Measurements from ENCODE around the gene HSD3B7. TPM values are rescaled to one million over a fixed set of nuclear protein-coding genes. Genes with fewer than 3 reads are reported as not detected.

Gene HSD3B7
- total RNA-seq, 1 experiment from 2014 or later, result 0.95 TPM

DNA sequence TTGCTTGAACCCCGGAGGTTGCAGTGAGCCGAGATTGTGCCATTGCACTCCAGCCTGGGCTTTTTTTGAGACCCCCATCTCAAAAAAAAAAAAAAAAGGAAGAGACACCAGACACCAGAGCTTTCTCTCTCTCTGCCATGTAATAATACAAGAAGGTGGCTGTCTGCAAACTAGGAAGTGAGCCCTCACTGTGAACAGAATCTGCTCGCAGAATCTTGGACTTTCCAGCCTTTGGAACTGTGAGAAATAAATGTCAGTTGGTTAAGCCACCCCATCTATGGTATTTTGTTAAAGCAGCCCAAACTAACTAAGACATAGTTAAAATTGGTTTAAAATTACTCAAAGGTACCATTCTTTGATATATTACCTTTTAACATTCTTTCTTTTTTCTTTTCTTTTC is 35.5 kb downstream of the HSD3B7 start:
- H3K36me3 ChIP-seq (ENCODE audit: insufficient read depth, low read length, poor library complexity, severe bottlenecking), result no peaks in the 10 kb centered on the region
- intact Hi-C loops (cut with micrococcal nuclease; ENCODE audit: unreplicated experiment), result no loop called here
- no peak for DNase-seq (ENCODE audit: low spot score)
- H3K27ac ChIP-seq (ENCODE audit: low read depth, low read length, poor library complexity, severe bottlenecking), result no peak overlapping the region
- POLR2A ChIA-PET (ENCODE audit: low non-redundant PET), result no interaction called here
- no TSS peak for BruUV-seq (replicated peaks)
- H3K4me3 ChIP-seq (ENCODE audit: low read depth, low read length, poor library complexity, severe bottlenecking), result no peak overlapping the region
- H3K9me3 ChIP-seq (ENCODE audit: low read depth, low read length, poor library complexity, severe bottlenecking), result no peaks in the 10 kb centered on the region
- H3K27me3 ChIP-seq (replicated peaks; ENCODE audit: insufficient read depth, low read depth, low read length, poor library complexity), result no peaks in the 10 kb centered on the region
- TF ChIP-seq, protein P1, sequence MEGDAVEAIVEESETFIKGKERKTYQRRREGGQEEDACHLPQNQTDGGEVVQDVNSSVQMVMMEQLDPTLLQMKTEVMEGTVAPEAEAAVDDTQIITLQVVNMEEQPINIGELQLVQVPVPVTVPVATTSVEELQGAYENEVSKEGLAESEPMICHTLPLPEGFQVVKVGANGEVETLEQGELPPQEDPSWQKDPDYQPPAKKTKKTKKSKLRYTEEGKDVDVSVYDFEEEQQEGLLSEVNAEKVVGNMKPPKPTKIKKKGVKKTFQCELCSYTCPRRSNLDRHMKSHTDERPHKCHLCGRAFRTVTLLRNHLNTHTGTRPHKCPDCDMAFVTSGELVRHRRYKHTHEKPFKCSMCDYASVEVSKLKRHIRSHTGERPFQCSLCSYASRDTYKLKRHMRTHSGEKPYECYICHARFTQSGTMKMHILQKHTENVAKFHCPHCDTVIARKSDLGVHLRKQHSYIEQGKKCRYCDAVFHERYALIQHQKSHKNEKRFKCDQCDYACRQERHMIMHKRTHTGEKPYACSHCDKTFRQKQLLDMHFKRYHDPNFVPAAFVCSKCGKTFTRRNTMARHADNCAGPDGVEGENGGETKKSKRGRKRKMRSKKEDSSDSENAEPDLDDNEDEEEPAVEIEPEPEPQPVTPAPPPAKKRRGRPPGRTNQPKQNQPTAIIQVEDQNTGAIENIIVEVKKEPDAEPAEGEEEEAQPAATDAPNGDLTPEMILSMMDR (conservative IDR thresholded peaks at IDR 0.05; ENCODE audit: low read depth, low read length), result no peak
- no peak for TF ChIP-seq EZH2 (IDR thresholded peaks at IDR 0.05; ENCODE audit: borderline replicate concordance, low read depth, low read length, poor library complexity, severe bottlenecking)
- H3K4me1 ChIP-seq (ENCODE audit: insufficient read depth, low read length, poor library complexity, severe bottlenecking), result no peaks in the 10 kb centered on the region
- CTCF ChIA-PET, result no interaction called here

DNA sequence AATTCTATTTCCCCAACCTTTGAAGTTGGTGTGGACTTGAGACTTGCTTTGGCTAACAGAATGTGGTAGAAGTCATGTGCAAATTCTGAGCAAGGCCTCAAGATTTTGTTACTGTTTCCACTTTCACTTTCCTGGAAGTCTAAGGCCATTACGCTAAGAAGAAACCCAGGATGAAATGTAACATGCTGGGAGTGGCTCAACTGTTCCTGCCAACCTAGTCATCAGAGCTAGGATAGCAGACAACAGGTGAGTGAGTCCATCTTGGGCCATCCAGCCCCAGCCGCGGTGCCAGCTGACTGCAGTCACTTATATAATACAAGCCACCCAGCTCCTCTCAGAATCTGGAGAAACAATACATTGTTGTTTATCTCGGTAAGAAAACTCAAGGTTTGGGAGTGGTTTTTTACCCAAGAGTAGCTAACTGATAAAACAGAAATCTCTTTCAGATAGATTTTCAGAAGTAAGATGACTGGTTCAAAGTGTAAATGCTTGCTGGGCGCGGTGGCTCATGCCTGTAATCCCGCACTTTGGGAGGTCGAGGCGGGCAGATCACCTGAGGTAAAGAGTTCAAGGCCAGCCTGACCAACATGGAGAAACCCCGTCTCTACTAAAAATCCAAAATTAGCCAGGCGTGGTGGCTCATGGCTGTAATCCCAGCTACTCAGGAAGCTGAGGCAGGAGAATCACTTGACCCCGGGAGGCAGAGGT is 37.7 kb downstream of the HSD3B7 start:
- no peak for DNase-seq (ENCODE audit: low spot score)
- no peak overlapping the region for H3K4me3 ChIP-seq (ENCODE audit: low read depth, low read length, poor library complexity, severe bottlenecking)
- ChIA-PET CTCF (no interaction called here), POLR2A (ENCODE audit: low non-redundant PET) (no interaction called here)
- intact Hi-C loops (cut with micrococcal nuclease; ENCODE audit: unreplicated experiment), result no loop called here
- H3K27ac ChIP-seq (ENCODE audit: low read depth, low read length, poor library complexity, severe bottlenecking), result no peak overlapping the region
- TF ChIP-seq EZH2 (IDR thresholded peaks at IDR 0.05; ENCODE audit: borderline replicate concordance, low read depth, low read length, poor library complexity, severe bottlenecking), result no peak
- TF ChIP-seq, protein P1 (conservative IDR thresholded peaks at IDR 0.05; ENCODE audit: low read depth, low read length), result no peak
- no peaks in the 10 kb centered on the region for H3K4me1 ChIP-seq (ENCODE audit: insufficient read depth, low read length, poor library complexity, severe bottlenecking)
- H3K27me3 ChIP-seq (replicated peaks; ENCODE audit: insufficient read depth, low read depth, low read length, poor library complexity), result no peaks in the 10 kb centered on the region
- H3K36me3 ChIP-seq (ENCODE audit: insufficient read depth, low read length, poor library complexity, severe bottlenecking), result no peaks in the 10 kb centered on the region
- BruUV-seq (replicated peaks), result no TSS peak
- H3K9me3 ChIP-seq (ENCODE audit: low read depth, low read length, poor library complexity, severe bottlenecking), result no peaks in the 10 kb centered on the region

DNA sequence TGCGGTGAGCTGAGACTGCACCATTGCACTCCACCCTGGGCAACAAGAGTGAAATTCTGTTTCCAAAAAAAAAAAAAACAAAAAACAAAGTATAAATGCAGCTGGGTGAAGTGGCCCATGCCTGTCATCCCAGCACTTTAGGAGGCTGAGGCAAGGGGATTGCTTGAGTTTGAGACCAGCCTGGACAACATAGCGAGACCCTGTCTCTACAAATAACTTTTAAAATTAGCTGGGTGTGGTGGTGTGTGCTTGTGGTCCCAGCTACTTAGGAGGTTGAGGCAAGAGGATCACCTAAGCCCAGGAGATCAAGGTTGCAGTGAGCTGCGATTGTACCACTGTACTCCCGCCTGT is 38.2 kb downstream of the HSD3B7 start:
- H3K27me3 ChIP-seq (replicated peaks; ENCODE audit: insufficient read depth, low read depth, low read length, poor library complexity), result no peaks in the 10 kb centered on the region
- CTCF ChIA-PET, result interaction anchor here (0.6 kb wide), 1 partner anchor 275 kb away, joined by 13 read pairs; no protein-coding TSS in a partner anchor
- intact Hi-C loops (cut with micrococcal nuclease; ENCODE audit: unreplicated experiment), result no loop called here
- H3K4me3 ChIP-seq (ENCODE audit: low read depth, low read length, poor library complexity, severe bottlenecking), result no peak overlapping the region
- POLR2A ChIA-PET (ENCODE audit: low non-redundant PET), result no interaction called here
- no peaks in the 10 kb centered on the region for H3K9me3 ChIP-seq (ENCODE audit: low read depth, low read length, poor library complexity, severe bottlenecking)
- TF ChIP-seq EZH2 (IDR thresholded peaks at IDR 0.05; ENCODE audit: borderline replicate concordance, low read depth, low read length, poor library complexity, severe bottlenecking), result no peak
- TF ChIP-seq, protein P1 (conservative IDR thresholded peaks at IDR 0.05; ENCODE audit: low read depth, low read length), result no peak
- H3K27ac ChIP-seq (ENCODE audit: low read depth, low read length, poor library complexity, severe bottlenecking), result no peak overlapping the region
- no peaks in the 10 kb centered on the region for H3K36me3 ChIP-seq (ENCODE audit: insufficient read depth, low read length, poor library complexity, severe bottlenecking)
- DNase-seq (ENCODE audit: low spot score), result no peak
- H3K4me1 ChIP-seq (ENCODE audit: insufficient read depth, low read length, poor library complexity, severe bottlenecking), result no peaks in the 10 kb centered on the region
- BruUV-seq (replicated peaks), result no TSS peak
